HG03442 (cell line): Measurements from ENCODE around the gene ADM2.
"Not testable (repeated sequence)": the region's sequence is repeated elsewhere in the genome, so short reads cannot be mapped to it uniquely, and the experiment has no call there.

Experiments used
- ATAC-seq: cut with Tn5 transposase; IDR thresholded peaks from one replicate; pipeline ENCODE4 v1.9.1; 2021; ENCODE audit warnings: mild to moderate bottlenecking, moderate library complexity; ENCODE audit not compliant: unreplicated experiment

The ADM2 gene

GRCh38 chr22:50481440-50482106, at the start of gene ADM2:
Gene ADM2, plus strand, starts transcription at chr22:50481543. Its CDS starts 305 bp downstream, at chr22:50481848.
- no peak for ATAC-seq

GRCh38 chr22:50432131-50432876, 49.0 kb upstream of the ADM2 start:
- ATAC-seq, result no peak

- ATAC-seq, result not testable (repeated sequence)
Measured at GRCh38 chr22:50432877-50433510, 48.3 kb upstream of the ADM2 start.

DNA sequence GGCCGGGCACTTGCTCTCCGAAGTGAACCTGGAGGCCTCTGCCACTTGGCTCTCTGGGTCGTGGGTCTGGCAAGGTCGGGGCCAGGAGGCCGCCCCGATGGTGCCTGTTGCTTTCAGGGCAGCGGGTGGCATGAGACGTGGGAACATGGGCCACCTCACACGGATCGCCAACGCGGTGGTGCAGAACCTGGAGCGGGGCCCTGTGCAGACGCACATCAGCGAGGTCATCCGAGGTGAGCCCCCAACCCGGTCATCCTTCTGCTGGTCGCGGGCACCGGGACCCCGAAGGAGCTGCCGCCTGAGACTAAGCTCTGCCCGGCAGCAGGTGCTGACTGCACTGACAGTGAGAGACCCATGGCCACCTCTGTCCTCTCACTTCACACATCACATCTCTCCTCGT, 46.5 kb upstream of the ADM2 start:
- ATAC-seq, result no peak

DNA sequence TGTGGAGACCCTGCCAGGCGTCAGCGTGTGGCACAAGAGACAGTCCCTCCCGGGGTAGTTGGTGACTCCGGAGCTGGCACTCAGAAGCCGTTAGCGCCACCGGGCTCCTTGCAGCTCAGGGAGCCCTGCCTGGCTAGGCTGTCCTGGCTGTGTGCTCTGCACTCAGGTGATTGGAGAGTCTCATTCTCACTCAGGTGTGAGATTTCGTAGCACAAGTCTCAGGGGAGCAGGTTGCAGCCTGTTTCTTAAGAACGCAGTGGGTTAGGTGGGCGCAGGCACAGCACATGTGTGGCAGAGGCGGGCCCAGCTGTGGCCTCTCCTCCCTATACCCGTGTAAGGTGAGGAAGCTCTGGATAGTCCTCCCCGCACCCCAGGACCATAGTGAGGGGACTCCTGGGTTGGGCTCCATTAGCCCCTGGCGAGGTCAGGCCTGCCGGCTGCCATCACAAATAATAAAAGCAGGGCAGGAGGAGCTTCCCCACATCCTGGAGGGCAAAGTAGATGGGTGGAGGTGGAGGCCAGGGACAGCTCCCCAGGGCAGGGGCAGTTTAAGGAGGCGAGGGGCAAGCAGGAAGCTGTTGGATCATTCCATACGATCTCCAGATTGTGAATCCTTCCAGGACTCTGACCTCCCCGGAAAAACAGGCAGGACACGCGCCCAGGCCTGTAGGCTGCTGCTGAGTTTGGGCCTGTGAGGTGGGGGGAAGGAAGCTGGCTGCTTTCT, 45.9 kb upstream of the ADM2 start:
- no peak for ATAC-seq

DNA sequence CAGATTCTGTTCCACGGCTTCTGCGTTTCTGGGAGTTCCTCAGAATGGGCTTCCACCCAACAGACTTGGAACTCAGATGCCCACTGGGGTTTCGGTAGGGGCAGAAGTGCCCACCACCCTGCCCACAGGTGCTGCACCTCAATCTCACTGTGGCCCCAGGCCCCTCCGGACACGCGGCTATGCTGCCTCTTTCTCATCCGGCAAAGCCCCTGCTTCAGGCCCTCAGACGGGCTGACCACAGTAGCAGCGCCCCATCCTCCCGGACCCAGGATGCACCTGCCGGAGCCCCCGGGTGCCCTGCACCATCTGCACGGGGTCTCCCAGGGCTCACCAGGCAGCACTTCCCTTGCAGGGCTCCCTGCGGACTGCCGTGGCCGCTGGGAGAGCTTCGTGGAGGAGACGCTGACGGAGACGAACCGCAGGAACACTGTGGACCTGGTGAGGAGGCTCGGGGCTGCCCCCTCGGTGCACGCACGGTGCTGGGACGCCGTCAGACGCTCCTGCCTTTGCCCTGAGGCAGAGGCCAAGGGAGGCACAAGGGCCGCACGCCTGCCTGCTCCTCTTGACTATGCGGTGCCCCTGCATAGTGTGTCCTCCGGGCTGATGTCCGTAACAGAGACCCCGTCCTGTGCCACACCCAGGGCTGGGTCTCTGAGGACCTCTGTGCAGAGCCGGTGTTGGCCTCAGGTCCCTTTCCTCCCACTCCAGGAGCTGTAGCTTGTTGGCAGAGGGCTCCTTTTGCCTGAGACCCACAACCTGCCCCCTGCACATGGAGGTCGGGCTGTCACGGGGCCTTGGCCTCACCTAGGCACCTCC, 45.1 kb upstream of the ADM2 start:
- no peak for ATAC-seq

- no peak for ATAC-seq
Measured at GRCh38 chr22:50436841-50437341, 44.5 kb upstream of the ADM2 start.

- ATAC-seq, result no peak
Measured at GRCh38 chr22:50437511-50438304, 43.6 kb upstream of the ADM2 start.

GRCh38 chr22:50438305-50439275, 42.8 kb upstream of the ADM2 start:
- ATAC-seq, result no peak

DNA sequence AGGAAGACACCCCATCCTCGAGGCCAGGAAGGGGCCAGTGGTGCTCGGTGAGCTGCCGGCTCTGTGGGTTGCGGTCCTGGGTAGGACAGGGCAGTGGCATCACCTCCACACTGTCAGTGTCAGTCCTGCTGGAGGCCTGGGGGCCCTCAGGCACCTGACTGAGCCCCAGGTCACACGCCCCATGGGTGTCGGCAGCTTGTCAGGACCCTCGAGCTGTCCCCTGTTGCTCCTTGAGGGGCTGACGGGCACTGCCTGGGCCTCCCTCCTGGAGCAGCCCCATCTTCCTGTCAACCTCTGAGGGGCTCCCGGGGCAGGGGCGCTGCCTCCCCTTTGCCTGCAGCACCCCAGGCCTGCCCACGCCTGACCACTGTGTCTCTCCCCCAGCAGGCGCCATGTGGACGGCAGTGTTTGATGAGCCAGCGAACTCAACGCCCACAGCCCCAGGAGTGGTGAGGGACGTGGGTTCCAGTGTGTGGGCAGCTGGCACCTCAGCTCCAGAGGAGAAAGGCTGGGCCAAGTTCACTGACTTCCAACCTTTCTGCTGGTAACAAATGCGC, 42.0 kb upstream of the ADM2 start:
- ATAC-seq, result no peak

GRCh38 chr22:50439871-50440331, 41.4 kb upstream of the ADM2 start:
- ATAC-seq, result no peak

GRCh38 chr22:50440544-50441249, 40.6 kb upstream of the ADM2 start:
- ATAC-seq, result no peak

GRCh38 chr22:50441428-50441993, 39.8 kb upstream of the ADM2 start:
- ATAC-seq, result no peak

GRCh38 chr22:50443197-50443596, 38.1 kb upstream of the ADM2 start:
- ATAC-seq, result no peak

GRCh38 chr22:50443801-50444625, 37.3 kb upstream of the ADM2 start:
- no peak for ATAC-seq

GRCh38 chr22:50444663-50445062, 36.7 kb upstream of the ADM2 start:
- ATAC-seq, result no peak
